GM23338 (cell line): Measurements from ENCODE around the gene XCL2. TPM values are rescaled to one million over a fixed set of nuclear protein-coding genes. Genes with fewer than 3 reads are reported as not detected.

Experiments used
- ATAC-seq: fragments of 200-7000 bp; cut with Tn5 transposase; 3 replicates; pipeline ENCODE4 v1.9.1; 2020
- DNase-seq: peaks from one replicate; pipeline ENCODE4 v3.0.0-alpha.2; 2015; ENCODE audit warnings: low spot score
- H2AFZ ChIP-seq: fragments of 200-600 bp; sonication (generic); 2 replicates; pipeline ENCODE4 v1.8.0; 2016; ENCODE audit warnings: antibody characterized with exemption, mild to moderate bottlenecking, moderate library complexity
- H3F3A ChIP-seq: fragments of 200-600 bp; sonication (generic); replicated peaks from 2 replicates; pipeline ENCODE4 v1.8.0; 2017; ENCODE audit warnings: antibody characterized with exemption, mixed run types, low read depth
- H3K27ac ChIP-seq: fragments of 200-600 bp; sonication (generic); 2 replicates; pipeline ENCODE4 v1.6.1; 2016; ENCODE audit warnings: low read depth
- H3K27me3 ChIP-seq: fragments of 200-600 bp; sonication (generic); 2 replicates; pipeline ENCODE4 v1.8.0; 2016; ENCODE audit warnings: mild to moderate bottlenecking, mixed run types, moderate library complexity; ENCODE audit not compliant: insufficient read depth
- H3K36me3 ChIP-seq: fragments of 200-600 bp; sonication (generic); 2 replicates; pipeline ENCODE4 v1.8.0; 2016; ENCODE audit warnings: mild to moderate bottlenecking; ENCODE audit not compliant: insufficient read depth
- H3K4me1 ChIP-seq: fragments of 200-600 bp; sonication (generic); 2 replicates; pipeline ENCODE4 v1.8.0; 2016; ENCODE audit warnings: mild to moderate bottlenecking, moderate library complexity; ENCODE audit not compliant: insufficient read depth
- H3K4me2 ChIP-seq: fragments of 200-600 bp; sonication (generic); 2 replicates; pipeline ENCODE4 v1.7.1; 2017; ENCODE audit warnings: mixed run types
- H3K4me3 ChIP-seq: fragments of 200-600 bp; sonication (generic); 2 replicates; pipeline ENCODE4 v1.6.1; 2016; ENCODE audit warnings: mixed run types
- H3K79me2 ChIP-seq: fragments of 200-600 bp; sonication (generic); replicated peaks from 2 replicates; pipeline ENCODE4 v1.8.0; 2017; ENCODE audit warnings: mild to moderate bottlenecking; ENCODE audit not compliant: insufficient read depth
- H3K9me2 ChIP-seq: fragments of 200-600 bp; sonication (generic); 2 replicates; pipeline ENCODE4 v1.8.0; 2017; ENCODE audit not compliant: insufficient read depth
- H4K20me1 ChIP-seq: fragments of 200-600 bp; sonication (generic); replicated peaks from 2 replicates; pipeline ENCODE4 v1.8.0; 2017; ENCODE audit warnings: mild to moderate bottlenecking; ENCODE audit not compliant: insufficient read depth
- H3K27ac Mint-ChIP-seq: 2 replicates; pipeline ENCODE4 v1.8.0; 2020; ENCODE audit warnings: inconsistent platforms, mild to moderate bottlenecking, moderate library complexity, mixed read lengths
- H3K27me3 Mint-ChIP-seq: 3 replicates; pipeline ENCODE4 v1.8.0; 2022; ENCODE audit warnings: low read depth, mild to moderate bottlenecking, moderate library complexity, mixed read lengths, inconsistent platforms; ENCODE audit not compliant: insufficient read depth, poor library complexity
- H3K36me3 Mint-ChIP-seq: 3 replicates; pipeline ENCODE4 v1.8.0; 2021; ENCODE audit warnings: low read depth, mild to moderate bottlenecking, inconsistent platforms, moderate library complexity, mixed read lengths
- H3K4me1 Mint-ChIP-seq: 3 replicates; pipeline ENCODE4 v1.8.0; 2020; ENCODE audit warnings: mild to moderate bottlenecking, inconsistent platforms, mixed read lengths
- H3K4me3 Mint-ChIP-seq: 3 replicates; pipeline ENCODE4 v1.8.0; 2021; ENCODE audit warnings: moderate library complexity, mild to moderate bottlenecking, inconsistent platforms, mixed read lengths
- H3K9me3 Mint-ChIP-seq: 3 replicates; pipeline ENCODE4 v1.8.0; 2020; ENCODE audit warnings: moderate library complexity, mild to moderate bottlenecking, inconsistent platforms, mixed read lengths
- CREB1 ChIP-seq: fragments of 250-450 bp; sonication (Bioruptor Pico); IDR thresholded peaks from 2 replicates; pipeline ENCODE4 v1.5.0; 2020; ENCODE audit warnings: low read depth, mild to moderate bottlenecking, moderate library complexity
- CTCF ChIP-seq, 2 experiments: fragments of 200-600 bp in 1 of 2; sonication (generic) in 1 of 2; conservative IDR thresholded peaks; 2 replicates each; pipeline versions ENCODE4 v1.5.1 to v1.6.1; 2016 to 2017; ENCODE audit warnings: antibody characterized with exemption in 2 of 2, low read depth in 2 of 2, mild to moderate bottlenecking in 2 of 2, moderate library complexity in 1 of 2
- EZH2 ChIP-seq: fragments of 200-600 bp; sonication (generic); IDR thresholded peaks from one replicate; pipeline ENCODE4 v1.8.0; 2017; ENCODE audit warnings: antibody characterized with exemption, mild to moderate bottlenecking, low read depth; ENCODE audit not compliant: unreplicated experiment
- EZH2phosphoT487 ChIP-seq: fragments of 200-600 bp; sonication (generic); IDR thresholded peaks from one replicate; pipeline ENCODE4 v1.8.1; 2018; ENCODE audit warnings: antibody characterized with exemption; ENCODE audit not compliant: unreplicated experiment
- JUNB ChIP-seq: IDR thresholded peaks from one replicate; pipeline ENCODE4 v1.6.1; 2016; ENCODE audit warnings: antibody characterized with exemption; ENCODE audit not compliant: unreplicated experiment
- NANOG ChIP-seq: IDR thresholded peaks from 2 replicates; pipeline ENCODE4 v1.6.1; 2016; ENCODE audit warnings: antibody characterized with exemption, borderline replicate concordance
- POLR2AphosphoS5 ChIP-seq: IDR thresholded peaks from 2 replicates; pipeline ENCODE4 v1.6.1; 2016; ENCODE audit warnings: antibody characterized with exemption, low read depth
- ZNF114 ChIP-seq: fragments of 250-450 bp; sonication (Bioruptor Pico); IDR thresholded peaks from 2 replicates; pipeline ENCODE4 v1.5.0; 2020; ENCODE audit warnings: mild to moderate bottlenecking, moderate library complexity
- ZNF331 ChIP-seq: fragments of 250-450 bp; sonication (Bioruptor Pico); IDR thresholded peaks from 2 replicates; pipeline ENCODE4 v1.5.0; 2020; ENCODE audit warnings: low read depth, mild to moderate bottlenecking, moderate library complexity
- polyA plus RNA-seq: library from polyadenylated mRNA; unstranded; fragments of >200 nt; fragmentation: Nextera tagmentation; extraction: Ambion mirVana; gene quantifications from 2 replicates; pipeline ENCODE4 v1.2.1, GENCODE V29; 2016
- total RNA-seq: library from RNA; depleted of rRNA; stranded (reverse); fragments of >200 nt; shearing (Covaris generic); gene quantifications from 2 replicates; pipeline ENCODE4 v1.2.3, GENCODE V29; 2014
- TF ChIP-seq, protein P1 (sequence below): IDR thresholded peaks from one replicate; pipeline ENCODE4 v1.6.1; 2018; ENCODE audit warnings: antibody characterized with exemption; ENCODE audit not compliant: unreplicated experiment

The XCL2 gene
- total and polyA plus RNA-seq, 2 experiments from 2014 or later: not detected

DNA sequence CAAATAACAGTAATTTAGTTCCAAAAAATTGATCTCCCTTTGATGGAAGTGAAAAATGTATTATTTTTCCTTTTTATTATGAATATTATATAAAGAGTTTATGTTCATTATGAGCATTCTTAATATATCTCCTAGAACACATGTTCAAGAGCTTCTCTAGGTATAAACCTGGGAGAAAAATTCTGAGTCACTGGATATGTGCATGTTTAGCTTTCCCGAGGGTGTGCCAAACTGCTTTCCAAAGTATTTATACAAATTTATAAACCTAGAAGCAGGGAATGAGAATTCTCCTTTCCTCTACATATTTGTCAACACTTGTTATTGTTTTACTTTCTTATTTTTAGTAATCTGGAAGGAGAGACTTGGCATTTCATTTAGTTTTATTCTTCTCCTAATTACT lies 25.0 kb downstream of the XCL2 start:
- H3K27me3 Mint-ChIP-seq: no peaks in the 10 kb centered on the region
- TF ChIP-seq EZH2phosphoT487 (no peak), EZH2 (no peak), NANOG (no peak), ZNF331 (CRISPR knock-in tag) (no peak), CREB1 (CRISPR knock-in tag) (no peak), CTCF (conservative IDR thresholded peaks at IDR 0.05; ENCODE audit: low read depth in 2 of 2) (no peak), JUNB (no peak), POLR2AphosphoS5 (no peak), ZNF114 (CRISPR knock-in tag) (no peak)
- TF ChIP-seq, protein P1, sequence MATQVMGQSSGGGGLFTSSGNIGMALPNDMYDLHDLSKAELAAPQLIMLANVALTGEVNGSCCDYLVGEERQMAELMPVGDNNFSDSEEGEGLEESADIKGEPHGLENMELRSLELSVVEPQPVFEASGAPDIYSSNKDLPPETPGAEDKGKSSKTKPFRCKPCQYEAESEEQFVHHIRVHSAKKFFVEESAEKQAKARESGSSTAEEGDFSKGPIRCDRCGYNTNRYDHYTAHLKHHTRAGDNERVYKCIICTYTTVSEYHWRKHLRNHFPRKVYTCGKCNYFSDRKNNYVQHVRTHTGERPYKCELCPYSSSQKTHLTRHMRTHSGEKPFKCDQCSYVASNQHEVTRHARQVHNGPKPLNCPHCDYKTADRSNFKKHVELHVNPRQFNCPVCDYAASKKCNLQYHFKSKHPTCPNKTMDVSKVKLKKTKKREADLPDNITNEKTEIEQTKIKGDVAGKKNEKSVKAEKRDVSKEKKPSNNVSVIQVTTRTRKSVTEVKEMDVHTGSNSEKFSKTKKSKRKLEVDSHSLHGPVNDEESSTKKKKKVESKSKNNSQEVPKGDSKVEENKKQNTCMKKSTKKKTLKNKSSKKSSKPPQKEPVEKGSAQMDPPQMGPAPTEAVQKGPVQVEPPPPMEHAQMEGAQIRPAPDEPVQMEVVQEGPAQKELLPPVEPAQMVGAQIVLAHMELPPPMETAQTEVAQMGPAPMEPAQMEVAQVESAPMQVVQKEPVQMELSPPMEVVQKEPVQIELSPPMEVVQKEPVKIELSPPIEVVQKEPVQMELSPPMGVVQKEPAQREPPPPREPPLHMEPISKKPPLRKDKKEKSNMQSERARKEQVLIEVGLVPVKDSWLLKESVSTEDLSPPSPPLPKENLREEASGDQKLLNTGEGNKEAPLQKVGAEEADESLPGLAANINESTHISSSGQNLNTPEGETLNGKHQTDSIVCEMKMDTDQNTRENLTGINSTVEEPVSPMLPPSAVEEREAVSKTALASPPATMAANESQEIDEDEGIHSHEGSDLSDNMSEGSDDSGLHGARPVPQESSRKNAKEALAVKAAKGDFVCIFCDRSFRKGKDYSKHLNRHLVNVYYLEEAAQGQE: no peak
- Histone ChIP-seq H3K27ac (no peak overlapping the region), H3K4me3 (no peak overlapping the region), H3K9me2 (peaks cover 7% of the 10 kb centered on the region; the same call in 1 of the 2 replicates), H3K36me3 (0 out of 2 replicates have a peak, but pooled peaks cover 3% of the 10 kb centered on the region), H2AFZ (no peak overlapping the region), H4K20me1 (no peaks in the 10 kb centered on the region), H3K79me2 (no peaks in the 10 kb centered on the region), H3K4me2 (no peak overlapping the region), H3K27me3 (no peaks in the 10 kb centered on the region), H3F3A (no peaks in the 10 kb centered on the region), H3K4me1 (peaks cover 11% of the 10 kb centered on the region; the same call in 1 of the 2 replicates)
- H3K4me3 Mint-ChIP-seq: no peak overlapping the region
- ATAC-seq (no peak), DNase-seq (no peak)
- peaks cover 13% of the 10 kb centered on the region for H3K4me1 Mint-ChIP-seq
- H3K27ac Mint-ChIP-seq: no peak overlapping the region
- H3K36me3 Mint-ChIP-seq: peaks cover 6% of the 10 kb centered on the region; the same call in 2 of the 3 replicates
- H3K9me3 Mint-ChIP-seq: peaks cover 6% of the 10 kb centered on the region

DNA sequence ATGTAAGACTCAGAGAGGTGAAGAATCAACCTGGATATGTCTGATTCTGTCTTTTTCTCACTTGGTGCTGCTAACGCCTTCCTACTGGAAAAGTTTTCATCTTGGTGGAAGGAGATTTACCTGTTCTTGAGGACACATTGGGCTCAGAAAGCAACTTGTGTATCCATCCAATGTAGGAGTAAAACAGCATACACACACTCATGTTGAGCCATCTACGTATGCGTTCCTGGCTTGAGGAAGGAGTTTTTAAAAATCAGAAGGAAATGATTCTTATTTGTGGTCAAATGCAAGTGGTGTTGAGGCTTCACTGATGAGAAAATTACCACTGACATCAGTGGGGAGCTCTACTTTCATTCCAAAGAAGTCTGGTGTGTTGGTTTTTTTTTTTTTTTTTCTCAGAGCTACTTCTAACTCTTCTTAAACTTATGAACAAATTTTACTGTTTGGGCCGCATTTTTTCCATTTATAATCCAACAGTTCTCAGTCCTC lies 25.6 kb downstream of the XCL2 start:
- Mint-ChIP-seq H3K27ac (no peak overlapping the region), H3K36me3 (peaks cover 3% of the 10 kb centered on the region; the same call in 2 of the 3 replicates), H3K9me3 (peaks cover 4% of the 10 kb centered on the region; the same call in 2 of the 3 replicates), H3K4me1 (peaks cover 14% of the 10 kb centered on the region), H3K27me3 (no peaks in the 10 kb centered on the region), H3K4me3 (no peak overlapping the region)
- no peak overlapping the region for H3K4me3 ChIP-seq
- H3K27ac ChIP-seq: no peak overlapping the region
- no peaks in the 10 kb centered on the region for H3K27me3 ChIP-seq
- no peaks in the 10 kb centered on the region for H3K79me2 ChIP-seq
- H3K9me2 ChIP-seq: peaks cover 7% of the 10 kb centered on the region; the same call in 1 of the 2 replicates
- H3K4me2 ChIP-seq: no peak overlapping the region
- H4K20me1 ChIP-seq: no peaks in the 10 kb centered on the region
- DNase-seq (no peak), ATAC-seq (no peak)
- H3K36me3 ChIP-seq: no peaks in the 10 kb centered on the region
- H3K4me1 ChIP-seq: peaks cover 11% of the 10 kb centered on the region; the same call in 1 of the 2 replicates
- H3F3A ChIP-seq: no peaks in the 10 kb centered on the region
- H2AFZ ChIP-seq: no peak overlapping the region
- TF ChIP-seq CTCF (conservative IDR thresholded peaks at IDR 0.05; ENCODE audit: low read depth in 2 of 2) (no peak), POLR2AphosphoS5 (no peak), NANOG (no peak)
